Activated CD4-positive, CD25-positive, alpha-beta regulatory T cell treated with anti-CD3 and anti-CD28 coated beads, Interleukin-2, amount 50 U/mL, for 24 hours (primary cell): ENCODE data around the gene SAMD14.

ENCODE experiments used
- ATAC-seq, 2 donors: fragments of 150-1000 bp; cut with Tn5 transposase; one replicate each; pipeline ENCODE4 v1.10.0; 2021; ENCODE audit warnings: mild to moderate bottlenecking in 1 of 2, moderate library complexity in 1 of 2

Gene SAMD14

GRCh38 chr17:50147841-50148225 is 17.9 kb upstream of the SAMD14 start:
- no peak for ATAC-seq

DNA sequence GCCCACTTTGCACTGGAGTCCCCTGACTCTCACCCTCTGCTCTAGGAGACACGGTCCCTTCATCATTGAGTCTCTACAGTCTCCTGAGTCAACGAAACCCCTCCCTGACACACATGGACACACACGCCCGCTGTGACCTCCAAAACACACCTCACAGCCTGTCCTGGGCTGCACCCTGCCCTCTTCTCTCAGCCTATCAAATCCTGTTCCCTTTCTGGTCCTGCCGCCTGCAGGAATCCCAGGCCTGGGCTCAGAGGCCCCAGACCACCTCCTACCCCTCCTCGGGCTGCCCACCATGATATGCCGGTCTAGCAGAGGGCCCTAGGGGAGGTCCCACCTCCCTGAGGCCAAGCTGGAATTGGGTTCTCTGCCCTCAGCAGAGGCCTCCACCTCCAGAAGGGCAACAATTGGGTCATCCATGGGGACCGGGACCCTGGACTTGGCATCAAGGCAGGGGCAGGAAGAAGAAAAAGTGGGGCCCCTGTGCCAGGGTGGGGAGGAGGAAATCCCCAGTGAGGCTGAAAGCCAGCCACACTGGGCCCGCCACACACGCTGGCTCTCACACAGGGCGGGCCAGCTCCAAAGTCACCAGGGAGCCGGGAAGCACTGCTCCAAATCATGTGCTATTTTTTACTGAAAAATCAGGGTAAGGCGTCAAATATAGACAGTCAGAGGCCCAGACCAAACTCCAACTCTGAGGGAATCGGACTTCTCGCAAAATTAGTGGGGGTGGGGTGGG is 17.1 kb upstream of the SAMD14 start:
- no peak for ATAC-seq

DNA sequence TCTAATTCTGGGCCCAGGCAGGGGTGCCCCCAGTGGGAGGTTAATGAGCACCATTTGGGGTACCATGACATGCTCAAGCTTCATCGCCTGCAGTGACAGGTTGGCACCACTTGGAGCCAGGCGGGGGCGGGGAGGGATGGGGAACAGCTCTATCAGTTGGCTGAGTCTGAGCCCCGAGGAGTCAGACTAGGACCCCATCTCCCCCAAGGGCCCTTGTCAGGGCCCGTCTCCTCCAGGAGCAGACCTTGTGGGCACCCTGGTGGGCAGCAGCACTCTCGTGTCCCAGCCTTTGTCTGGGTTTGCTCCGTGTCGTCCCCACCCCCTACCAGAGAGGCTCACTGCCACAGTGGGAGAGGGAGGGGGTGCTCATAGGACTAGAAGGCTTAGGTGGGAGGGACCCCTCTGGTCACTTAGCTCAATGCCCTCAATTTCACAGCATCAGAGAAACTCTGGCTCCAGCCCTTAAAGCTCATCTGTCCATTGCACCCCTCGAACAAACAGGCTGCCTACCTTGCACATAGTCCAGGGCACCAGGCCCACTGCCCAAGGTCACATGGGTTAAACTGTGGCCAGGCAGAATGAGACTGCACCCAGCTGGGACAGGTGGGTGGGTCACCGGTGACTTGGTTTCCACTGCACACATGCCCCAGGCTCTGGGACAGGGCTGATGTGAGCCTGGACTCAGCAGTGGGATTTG is 16.4 kb upstream of the SAMD14 start:
- ATAC-seq = no peak

- ATAC-seq = no peak
These were observed 15.7 kb upstream of the SAMD14 start for GRCh38 chr17:50145532-50146229.

DNA sequence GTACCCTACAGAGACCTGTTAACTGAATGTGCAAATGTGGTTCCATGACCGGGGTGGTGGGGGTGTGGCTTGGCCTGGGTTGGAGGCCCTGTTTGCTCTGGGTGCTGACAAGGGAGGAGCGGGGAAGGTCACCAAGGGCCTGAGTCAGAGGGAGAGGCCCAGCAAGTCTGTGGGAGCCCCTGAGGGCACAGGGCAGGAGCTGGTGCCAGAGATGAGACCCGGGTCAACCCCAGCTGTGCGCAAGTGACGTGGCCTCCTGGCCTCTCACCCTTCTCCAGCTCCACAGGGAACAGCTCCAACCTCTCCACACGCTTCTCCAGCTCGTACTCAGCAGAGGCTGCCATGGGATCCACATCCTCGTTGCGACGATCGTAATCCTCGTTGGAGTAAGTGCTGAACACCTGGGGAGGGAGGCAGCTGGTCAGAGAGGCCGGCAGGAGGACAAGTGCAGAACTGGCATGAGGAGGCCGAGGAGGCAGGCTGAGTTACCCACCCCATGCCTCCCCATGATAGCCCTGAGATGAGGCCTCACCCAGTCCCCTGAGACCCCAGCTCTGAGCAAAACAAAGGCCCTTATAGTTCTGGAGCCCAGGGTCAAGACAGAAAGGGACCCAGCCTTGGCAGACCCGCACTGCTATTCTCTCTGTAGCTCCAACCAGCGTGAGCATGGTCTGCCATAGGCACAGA is 15.0 kb upstream of the SAMD14 start:
- no peak for ATAC-seq

GRCh38 chr17:50144355-50144754 is 14.4 kb upstream of the SAMD14 start:
- no peak for ATAC-seq

- ATAC-seq = no peak
These were observed 13.7 kb upstream of the SAMD14 start for GRCh38 chr17:50143461-50144176.

DNA sequence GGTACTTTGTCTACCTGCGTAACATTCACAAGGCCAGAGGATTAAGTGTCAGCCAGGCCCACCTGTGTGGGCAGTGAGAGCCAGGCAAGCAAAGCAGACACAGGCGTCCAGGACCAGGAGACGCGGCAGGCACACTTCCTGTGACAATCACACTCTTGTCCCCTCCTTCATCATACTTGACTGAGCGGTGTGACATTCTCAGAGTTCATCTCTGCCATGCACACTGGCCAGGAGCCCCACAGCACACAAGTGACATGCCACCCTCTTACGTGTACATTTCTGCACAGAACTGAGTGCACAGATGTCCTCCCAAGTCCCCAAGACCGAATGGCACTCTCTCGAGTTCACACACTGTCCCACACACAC is 11.8 kb upstream of the SAMD14 start:
- no peak for ATAC-seq

GRCh38 chr17:50141026-50141744 is 11.2 kb upstream of the SAMD14 start:
- no peak for ATAC-seq

DNA sequence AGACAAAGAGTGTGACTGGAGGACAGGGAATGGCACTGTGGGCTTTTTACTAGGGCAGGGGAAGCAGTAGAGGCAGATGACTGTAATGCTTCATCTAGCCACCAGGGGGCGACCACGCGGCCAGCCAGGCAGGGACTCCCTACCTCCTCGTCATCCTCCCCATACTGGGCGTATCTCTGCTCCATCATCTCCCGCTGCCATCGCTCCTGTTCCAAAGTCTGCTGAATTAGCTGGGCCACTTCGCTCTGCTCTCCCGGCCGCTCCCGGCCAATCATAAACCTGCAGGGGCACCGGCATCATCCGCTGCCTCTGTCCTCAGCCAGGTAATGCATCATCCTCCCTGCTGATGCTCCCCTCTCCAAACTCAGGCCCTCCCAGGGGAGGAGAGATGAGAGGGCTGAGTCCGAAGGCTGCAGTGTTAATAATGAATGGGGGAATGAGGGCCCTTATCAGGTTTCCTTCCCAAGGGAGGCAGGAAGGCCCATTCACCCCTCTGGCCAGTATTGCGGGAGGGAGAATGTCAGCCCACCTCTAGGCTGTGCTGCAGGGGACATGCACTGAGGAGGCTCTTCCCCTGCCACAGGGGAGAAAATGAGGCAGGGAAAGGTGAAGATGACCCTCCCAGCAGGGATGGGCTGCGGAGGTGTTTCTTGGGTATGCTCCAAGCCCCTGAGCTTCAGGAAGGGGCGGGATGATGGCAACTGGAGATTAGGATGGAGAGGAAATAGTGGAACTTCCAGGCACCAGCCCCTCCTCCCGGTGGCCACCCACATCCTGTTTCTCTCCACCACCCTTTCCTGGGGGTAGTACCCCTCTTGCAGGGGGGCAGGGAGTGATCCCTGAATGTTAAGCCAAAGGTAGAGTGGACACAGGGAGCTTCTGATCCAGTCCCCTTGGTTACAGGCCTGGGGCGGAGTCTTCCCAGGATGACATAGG is 10.3 kb upstream of the SAMD14 start:
- ATAC-seq = peak; percentile 87 to 91

DNA sequence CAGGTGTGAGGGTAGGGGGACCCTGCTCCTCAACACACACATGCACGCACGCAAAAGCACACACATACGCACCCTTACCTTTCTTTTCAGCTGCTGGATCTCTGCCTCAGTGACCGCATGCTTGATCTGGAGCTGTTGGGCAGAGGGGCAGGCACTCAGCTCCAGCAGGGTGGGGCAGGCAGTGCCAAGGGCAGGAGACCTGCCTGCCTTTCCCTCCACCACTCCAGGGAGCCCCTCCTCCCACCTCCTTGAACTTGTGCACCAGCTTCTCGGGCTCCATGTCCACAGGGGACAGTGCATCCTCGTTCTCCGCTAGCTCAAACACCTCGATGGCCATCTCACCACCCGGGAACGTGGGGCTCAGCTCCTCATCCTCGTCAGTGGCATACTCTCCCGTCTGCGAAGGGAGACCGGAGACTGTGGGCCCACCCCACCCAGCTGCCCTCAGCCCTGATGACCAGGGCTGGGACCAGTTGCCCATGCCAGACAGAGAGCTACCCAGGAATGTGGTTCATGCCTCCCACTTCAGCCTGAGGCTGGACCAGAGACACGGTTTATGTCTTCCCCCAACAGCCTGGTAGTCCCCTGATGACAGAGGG is 9.3 kb upstream of the SAMD14 start:
- no peak for ATAC-seq

DNA sequence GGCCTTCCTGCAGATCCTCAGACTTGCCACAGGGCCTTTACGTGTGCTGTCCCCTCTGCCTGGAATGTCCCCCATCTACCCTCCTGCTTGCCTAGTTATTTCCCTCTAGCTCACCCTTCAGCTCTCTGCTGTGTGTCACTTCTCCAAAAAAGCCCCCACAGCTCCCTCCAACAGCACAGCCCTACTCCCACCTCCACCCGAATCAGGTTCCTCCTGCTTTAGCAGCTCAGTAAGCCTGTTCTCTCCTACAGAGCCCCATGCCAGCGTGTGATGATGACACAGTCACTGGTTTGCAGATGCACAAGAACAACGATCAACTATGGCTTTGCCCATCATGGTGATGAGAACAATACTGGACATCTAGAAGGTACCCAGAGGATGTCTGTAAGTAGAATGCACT is 7.1 kb upstream of the SAMD14 start:
- ATAC-seq = no peak

- ATAC-seq = no peak
These were observed 6.2 kb upstream of the SAMD14 start for GRCh38 chr17:50136096-50136687.

DNA sequence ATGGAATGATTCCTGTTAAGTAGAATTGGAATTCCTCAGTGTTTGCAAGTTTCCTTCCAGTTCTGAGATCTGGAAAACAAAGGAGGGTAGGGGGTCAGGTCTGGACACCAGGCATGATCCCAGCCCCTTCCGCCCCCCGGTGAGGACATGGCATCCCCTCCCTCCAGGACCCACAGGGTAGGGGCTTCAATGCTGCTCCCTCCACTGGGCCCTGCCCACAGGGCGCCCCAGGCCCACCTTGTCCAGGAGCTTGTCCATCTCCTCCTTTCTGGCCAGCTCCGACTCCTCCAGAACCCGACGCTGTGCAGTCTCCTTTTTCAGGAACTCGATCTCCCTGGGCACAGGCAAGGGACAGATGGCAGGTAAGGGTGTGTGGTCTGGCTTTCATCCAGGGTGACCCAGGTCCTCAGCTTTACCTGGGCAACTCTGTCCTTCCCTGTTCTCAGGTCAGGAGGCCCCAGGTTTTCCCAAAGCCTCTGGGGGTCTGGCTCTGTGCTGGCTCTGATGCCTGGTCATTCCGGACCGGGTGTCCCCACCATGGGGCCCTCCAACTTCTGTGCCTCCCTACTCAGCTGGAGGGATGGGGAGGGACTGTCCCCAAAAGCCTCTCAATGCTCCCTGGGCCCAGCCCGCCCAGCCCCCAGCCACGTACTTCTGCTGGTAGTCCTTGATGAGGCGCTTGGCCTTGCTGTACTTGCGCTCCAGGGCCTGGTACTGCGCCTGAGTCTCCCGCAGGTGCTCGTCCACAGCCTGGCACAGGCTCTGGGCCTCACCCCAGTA is 5.5 kb upstream of the SAMD14 start:
- no peak for ATAC-seq

DNA sequence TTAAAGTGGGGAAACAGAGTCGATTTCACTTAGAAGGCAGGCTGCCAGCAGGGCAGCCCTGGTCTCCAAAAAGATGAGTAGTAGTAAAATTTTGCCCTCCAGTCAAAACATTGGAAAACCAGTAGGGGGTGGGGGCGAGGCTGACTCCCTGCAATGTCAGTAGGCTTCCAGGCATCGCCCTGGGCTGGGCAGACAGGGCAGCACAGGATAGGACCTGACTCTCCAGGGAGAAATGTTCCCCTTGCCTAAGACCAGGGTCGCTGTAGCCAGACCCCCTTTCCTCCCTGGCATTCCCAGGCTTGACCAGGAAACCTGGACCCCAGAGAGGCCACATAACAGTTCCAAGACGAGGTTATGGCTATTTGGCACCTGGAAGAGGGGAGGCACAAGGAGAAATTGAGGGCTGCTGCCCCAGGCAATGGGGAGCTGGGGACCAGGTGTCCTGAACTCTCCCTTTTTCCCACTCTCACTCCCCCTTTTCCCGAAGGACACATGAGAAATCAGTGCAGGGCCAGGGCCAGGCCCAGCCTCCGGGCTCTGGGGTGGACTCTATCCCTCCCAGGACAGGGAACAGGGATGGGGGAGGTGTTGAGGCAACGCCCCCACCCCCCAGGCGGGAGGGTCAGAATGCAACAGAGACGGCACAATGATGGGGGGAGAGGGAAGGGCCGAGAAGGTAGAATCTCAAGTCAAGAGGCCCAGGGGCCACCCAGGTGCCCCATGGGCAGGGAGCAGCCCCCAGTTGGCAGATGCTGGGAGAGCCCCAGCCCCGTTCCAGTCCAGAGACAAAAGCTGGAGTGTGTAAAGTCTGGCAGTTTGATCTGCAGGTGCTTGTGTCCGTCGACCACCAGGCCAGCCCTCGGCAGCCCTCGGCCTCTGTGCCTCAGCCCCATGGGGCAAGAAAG is 4.5 kb upstream of the SAMD14 start:
- ATAC-seq = no peak

GRCh38 chr17:50133769-50134099 is 3.8 kb upstream of the SAMD14 start:
- ATAC-seq = no peak

- ATAC-seq = no peak
These were observed 3.2 kb upstream of the SAMD14 start for GRCh38 chr17:50133028-50133768.
